NCI-H2107 (cell line): ENCODE measurements around the gene C11orf91.
"Not testable (repeated sequence)": the region's sequence is repeated elsewhere in the genome, so short reads cannot be mapped to it uniquely, and the experiment has no call there.

Experiments used
- DNase-seq: peaks from one replicate; lab custom pipeline; 2025; lab: John Stamatoyannopoulos, UW

Gene C11orf91

DNA sequence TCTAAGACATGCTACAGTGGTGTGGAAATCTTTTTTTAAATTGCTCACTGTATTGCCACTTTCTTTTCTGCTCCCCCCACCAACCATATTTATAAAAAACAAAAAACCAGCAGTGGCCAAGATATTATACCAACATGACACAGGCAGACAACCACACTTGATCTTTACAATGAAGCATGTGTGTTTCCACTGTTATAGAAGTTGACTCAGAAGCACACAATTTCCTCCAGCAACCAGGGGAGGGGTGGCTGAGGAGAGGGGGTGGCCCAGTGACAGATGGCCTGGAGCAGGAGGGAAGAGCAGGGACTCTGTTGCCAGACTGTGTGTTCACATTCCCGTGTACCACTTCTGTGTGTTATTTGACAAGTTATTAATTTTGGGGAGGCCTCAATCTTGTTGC lies 20.8 kb upstream of the C11orf91 start:
- DNase-seq: no peak

DNA sequence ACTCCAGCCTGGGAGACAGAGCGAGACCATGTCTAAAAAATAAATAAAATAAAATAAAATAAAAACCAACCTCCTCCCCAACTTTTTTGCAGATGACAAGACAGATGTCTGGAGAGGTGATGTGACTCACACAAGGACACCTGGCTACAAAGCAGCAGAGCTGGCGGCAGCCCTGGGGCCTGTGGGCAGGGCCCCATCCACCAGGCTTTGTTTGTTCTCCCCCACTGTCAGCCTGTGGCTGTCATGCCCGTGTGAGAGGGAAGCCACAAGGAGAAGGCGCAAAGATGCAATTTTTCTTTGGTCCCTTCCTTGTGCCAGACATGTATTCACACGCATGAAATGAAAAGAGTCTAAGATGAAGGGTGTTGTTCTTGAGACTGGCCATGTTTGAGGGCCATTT lies 19.0 kb upstream of the C11orf91 start:
- DNase-seq: no peak

DNA sequence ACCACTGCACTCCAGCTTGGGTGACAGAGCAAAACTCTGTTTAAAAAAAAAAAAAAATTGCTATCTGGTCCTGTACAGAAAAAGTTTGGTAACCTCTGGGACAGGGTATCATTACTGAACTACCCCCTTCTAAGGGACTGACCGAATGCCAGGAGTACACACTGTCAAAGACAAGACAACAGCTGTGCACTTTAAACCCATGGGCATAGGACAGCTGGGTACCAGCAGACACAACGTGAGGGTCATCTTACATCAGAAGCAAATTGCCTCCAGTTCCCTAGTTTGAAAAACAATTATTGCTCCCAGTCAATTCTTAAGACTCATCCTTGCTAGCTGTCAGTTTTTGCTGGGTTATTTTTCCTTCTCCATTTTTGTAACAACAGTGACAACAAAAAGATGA lies 17.8 kb upstream of the C11orf91 start:
- no peak for DNase-seq

DNA sequence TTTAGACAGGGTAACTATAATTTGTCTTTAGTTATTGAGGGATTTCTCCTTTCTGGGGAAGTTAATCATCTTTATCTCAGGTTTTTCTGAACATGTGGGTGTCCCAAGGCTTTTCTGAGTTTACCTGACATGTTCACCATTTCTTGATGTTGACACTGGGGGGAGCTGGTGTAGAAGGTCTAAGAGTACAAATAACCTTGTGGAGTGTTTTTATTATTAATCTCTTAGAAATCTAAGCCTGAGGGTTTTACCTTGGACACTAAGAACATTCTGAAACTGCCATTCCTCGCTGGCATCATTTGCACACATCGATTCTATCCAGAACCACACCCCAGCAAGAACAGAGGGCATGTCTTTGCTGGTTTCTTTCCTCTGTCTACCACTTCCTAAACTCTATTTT lies 15.6 kb upstream of the C11orf91 start:
- DNase-seq: no peak

DNA sequence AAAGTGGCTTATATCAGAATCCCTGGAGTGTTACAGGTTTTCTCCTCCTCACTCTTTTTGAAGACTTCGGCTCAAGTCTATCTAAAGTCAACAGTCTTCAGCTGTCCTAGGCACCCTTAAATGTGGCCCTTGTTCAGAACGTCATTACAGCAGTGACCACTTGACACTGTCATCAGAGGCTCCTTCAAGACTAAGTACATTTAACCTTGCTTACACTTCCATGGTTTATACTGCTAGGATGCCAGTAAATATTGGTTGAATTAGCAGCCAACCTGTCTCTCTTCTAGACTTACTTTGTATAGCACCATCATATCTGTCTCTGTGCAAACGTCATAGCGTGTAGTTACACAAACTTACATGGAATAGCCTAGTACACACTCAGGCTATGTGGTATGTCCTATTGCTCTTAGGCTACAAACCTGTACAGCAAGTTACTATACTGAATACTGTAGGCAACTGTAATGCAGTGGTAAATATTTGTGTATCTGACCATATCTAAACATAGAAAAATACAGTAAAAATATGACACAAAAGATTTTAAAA lies 13.3 kb upstream of the C11orf91 start:
- no peak for DNase-seq

DNA sequence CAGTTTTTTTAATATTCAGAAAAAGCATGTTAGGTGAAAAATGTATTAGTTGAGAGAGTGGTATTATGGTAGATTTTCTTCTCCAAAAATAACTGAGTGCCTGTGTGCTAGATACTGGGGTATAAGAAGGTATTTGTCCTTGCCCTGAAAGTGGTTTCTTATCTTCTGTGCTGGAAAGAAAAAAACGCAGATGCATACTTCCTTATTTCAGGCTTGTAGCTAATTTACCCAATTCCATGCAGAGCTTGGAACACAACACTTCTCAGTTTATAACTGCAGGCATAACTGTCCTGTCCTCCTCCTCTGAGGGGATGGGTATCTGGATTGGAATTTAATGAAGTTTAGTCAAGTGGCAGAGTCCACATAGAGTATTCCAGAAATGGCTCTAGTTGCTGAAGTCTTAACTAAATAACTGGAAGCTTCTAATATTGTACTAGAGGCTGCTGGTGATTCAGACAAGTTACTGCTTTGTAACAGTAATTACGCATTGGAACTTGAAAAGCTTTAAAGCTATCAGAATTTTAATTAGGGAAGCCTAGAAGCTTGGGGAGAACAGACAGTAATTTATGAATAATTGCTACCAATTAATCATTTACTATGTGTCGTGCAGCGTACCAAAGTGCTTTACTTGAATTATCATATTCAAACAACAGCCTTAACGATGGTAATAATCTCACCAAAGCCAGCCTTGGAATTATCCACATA lies 12.7 kb upstream of the C11orf91 start:
- DNase-seq: no peak

DNA sequence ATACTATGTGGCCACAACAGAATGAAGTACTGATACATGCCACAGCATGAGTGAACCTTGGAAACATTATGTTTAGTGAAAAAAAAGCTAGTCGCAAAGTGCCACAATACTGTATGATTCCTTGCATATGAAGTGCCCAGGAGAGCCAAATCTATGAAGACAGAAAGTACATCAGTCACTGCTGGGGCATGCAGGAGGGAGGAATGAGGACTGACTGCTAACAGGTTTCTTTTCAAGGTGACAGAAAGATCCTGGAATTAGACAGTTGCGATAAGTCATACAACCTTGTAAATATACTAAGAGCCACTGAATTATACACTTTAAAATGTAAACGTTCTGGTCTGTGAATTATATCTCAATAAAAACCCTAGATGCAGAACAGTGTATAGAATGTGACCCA lies 11.8 kb upstream of the C11orf91 start:
- DNase-seq: no peak

DNA sequence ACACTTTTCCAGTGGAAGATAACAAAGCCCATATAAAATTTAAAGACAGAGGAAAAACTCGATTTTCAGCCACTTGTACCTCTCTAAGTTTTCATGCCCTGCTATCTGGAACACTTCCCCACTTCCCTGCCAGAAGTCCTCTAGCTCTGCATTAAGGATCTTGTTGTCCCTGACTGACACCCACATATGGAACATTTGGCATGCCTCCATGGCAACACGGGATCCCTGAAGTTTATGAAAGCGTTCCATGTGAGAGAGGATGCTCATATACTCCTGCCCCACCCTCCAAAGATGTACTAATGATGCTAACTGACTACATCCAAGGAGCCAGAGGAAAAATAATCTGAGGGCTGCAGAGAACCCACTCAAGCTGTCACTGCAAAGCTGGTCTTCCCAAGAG lies 8.8 kb upstream of the C11orf91 start:
- no peak for DNase-seq

DNA sequence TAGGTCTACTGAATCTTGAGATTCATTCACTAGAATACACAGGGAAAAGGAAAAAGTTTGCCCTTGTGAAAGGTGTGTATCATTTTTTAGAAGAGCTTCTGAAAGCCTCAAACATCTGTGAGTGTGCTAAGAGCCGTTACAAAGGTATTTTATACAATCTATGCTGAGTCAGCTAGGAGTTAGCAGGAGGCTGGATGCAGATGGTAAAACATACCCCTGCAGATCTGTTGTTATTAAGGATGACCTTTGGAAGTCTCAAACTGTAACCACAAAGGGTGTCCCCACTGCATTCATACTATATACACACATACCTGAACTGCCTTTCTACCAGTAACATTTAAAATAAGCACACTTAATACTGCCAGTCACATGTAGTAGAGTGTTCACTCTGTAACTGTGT lies 8.4 kb upstream of the C11orf91 start:
- no peak for DNase-seq

DNA sequence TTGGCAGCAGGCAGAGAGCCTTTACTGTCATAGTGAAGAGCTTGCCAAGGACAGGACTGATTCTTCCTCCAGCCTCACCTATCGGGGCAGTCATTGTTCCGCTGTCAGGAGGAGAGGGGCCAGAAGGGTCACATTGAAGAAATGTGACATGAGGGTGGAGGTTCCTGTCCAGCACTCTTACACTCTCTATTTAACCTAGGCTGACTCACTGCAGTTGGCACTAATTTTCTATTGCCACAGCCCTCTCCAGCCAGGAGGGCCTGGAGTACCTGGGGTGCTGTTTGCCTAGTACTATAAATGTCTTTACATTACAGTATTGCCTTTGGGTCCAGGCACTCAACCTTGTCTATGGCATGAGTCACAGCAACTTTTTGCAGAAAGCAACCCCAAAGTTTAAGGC lies 7.2 kb upstream of the C11orf91 start:
- DNase-seq: not testable (repeated sequence)

DNA sequence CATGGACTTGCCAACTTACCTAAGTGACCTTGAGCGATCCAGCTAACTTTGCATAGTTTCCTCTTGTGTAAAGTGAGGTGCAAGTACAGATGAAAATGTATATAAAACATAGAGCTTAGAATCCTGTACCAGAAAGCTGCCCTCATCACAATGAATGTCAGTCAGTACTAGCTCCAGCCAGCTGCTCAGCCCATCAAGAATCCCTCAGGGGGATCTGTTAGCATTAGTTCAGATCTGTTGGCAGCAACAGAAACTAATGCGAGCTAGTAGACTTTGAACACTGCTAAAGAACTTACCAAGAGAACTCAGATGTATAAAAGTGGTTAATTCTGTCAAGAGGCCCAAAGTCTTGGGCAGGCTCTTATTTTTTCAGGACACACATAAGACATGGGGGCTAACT lies 6.3 kb upstream of the C11orf91 start:
- DNase-seq: no peak

DNA sequence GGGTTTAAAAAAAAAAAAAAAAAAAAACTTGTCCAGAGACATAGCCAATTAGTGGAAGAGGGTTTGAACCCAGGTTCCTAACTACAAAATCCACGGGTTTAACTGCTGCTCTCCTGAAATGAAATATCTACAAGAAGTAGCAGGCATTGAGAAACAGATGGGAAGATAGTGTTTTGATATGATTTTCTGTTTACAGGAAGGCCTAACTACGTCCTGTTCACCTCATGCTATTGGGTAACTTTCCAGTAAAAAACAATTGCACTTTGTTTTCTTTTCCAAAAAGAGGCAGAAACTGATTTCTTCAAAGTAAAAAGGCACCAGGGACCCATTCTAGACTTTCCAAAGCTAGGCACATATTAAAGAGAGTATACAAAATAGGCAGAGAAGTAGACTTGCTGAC lies 5.9 kb upstream of the C11orf91 start:
- DNase-seq: no peak

DNA sequence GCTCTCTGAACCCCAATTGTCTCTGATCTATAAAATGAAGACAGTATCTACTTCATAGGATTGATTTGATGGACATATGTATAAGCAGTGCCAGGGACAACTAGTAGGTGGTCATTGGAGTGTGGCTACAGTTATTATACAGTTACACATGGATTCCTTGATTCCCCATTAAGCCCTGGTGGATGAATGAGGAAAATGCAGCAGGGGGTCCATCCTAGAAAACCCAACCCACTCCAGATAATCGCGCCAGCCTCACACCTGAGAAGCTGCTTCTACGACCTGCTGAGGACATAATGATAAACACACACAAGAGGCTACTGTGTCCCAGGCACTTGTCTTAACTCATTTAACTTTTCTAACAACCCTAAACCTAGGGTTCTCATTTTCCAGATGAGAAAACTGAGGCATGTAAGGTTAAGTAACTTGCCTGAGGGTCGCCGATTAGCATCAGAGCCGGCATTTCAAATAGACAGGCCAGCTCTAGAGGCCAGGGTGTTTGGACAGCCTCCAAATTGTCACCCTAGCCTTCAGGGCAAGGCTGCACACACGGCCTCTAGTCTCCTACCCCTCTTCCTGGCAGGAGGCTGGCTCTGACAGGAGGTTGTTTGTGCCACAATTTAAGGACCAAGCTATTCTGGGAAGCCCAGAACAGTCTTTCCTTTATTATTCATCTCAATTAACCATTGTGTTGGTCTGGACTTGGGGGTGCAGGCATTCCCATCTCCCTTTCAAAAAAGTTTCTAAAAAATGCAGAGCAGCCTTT lies 3.8 kb upstream of the C11orf91 start:
- no peak for DNase-seq

DNA sequence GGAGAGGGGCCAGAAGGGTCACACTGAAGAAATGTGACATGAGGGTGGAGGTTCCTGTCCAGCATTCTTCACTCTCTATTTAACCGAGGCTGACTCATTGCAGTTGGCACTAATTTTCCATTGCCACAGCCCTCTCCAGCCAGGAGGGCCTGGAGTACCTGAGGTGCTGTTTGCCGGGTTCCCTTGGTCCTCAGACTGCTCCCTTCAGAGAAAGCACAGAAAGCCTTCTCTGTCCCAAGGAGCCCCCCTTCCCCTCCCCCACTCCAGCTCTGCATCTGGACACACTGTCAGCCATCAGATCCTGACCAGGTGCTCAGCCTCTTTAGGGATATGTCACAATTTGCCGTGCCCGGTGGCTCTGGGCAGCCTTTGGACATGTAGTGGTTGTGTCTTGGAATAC lies 3.2 kb upstream of the C11orf91 start:
- no peak for DNase-seq

DNA sequence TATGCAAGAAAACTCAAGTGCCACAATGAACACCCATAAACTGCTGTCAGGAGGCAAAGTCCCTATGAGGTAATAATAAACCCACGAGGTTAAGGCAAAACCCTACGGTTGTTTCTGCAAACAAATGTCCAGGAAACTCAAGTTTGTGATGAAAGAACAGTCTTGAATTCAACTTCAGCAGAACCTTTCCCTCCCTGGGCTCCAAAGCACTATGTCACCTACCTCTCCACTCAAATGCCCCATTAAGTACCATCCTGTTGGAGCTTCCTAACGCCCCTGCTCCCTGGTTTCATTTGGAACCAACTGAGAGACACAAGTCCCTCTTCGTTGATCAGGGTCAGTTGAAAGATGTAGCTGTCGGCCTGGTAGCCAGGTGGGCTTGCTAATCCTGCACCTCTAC lies 2.6 kb upstream of the C11orf91 start:
- no peak for DNase-seq

DNA sequence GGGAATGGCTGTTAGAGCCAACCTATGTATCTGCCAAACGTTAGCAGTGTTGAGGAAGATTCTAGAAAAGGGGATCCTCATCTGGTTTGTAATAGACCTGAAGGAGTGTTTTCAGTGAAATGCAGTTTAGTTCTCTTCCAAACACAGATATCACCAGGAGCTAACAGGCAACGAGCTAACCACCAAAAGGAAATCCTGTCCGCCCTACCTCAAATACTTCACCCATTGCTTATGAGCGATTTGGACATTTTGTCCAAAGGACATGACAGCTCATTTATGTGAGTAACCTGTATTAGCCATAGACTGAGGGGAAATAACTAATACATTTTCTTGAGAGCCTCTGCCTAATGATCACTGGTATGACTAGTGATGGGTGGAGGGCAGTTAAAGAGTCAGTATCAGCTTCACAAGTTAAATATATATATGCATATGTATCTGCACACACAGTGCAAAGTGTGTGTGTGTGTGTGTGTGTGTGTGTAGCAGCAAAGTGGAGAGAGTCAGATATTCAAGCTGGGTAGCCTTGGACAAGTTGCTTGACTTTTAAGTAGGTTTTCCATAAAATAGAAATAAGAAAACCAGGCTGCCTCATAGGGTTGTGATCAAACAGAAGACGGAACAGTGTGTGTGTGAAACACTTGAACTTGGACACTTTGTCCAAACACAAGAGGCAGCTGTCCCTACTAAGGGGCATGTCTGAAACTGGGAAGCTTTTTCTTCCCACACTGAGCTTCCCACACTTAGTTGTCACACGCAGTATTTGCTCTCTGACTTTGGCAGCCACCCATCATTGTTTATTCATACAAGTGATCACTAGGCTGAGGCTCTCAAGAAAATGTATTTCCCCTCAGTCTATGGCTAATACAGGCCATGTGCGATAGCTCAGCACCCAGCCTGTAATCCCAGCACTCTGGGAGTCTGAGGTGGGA lies 940 bp upstream of the C11orf91 start:
- no peak for DNase-seq

DNA sequence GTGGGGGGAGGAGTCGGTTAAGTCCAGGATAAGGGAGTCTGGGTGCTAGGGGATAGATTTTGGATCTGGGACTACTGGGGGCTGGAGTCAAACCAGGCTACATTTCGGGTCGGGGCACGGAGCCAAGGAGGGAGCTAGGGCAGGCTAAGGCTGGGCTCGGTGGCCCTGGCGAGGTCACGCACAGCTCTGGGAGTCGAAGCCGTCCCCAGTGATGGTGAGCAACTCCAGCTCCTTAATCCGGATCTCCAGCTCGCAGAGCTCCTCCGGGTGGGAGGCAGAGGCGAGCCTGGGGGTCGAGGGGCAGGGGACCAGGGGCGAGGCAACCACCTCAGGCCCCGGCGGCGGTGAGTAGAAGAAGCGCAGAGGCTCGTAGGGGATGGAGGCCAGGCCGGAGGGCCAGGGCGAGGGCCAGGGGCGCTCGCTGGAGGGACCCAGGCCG lies 544 bp downstream of the C11orf91 start:
- no peak for DNase-seq

DNA sequence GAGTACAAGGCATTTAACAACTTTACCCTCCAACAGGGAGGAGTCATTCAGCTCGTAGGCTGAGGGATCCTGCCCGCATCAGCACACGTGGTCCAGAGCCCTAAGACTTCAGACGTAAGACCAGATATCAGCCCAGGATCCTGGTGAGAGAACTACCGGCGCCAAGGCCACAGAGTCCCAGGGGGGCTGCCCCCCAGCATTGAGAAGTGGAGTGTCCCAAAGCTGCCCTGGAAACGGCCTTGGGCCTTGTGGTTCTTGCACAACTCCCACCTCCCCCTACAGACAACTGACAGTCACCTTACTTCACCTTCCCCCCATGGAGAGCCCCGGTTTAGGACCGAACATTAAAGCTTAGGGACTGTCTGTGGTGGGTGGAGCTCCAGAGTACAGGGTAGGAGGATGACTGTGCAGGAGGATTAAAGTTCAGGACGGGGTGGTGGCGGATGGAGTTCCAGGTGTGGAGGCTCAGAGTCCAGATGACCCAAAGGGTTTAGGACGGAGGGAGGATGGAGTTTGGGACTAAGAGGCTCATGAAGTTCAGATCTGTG lies 1.0 kb downstream of the C11orf91 start:
- no peak for DNase-seq

DNA sequence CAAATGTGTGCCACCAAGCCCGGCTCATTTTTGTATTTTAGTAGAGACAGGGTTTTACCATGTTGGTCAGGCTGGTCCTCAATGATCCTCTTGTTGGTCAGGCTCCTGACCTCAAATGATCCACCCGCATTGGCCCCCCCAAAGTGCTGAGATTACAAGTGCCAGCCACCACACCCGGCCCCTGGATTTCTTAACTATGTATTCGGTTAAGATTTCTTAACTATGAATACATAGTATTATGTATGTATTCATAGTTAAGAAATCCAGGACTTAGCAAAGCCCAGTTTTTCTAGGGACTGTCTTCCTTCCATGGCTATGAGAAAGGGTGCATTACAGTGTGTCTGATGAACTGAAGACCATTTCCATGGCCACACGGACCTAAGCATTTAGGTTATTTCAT lies 1.7 kb downstream of the C11orf91 start:
- no peak for DNase-seq

DNA sequence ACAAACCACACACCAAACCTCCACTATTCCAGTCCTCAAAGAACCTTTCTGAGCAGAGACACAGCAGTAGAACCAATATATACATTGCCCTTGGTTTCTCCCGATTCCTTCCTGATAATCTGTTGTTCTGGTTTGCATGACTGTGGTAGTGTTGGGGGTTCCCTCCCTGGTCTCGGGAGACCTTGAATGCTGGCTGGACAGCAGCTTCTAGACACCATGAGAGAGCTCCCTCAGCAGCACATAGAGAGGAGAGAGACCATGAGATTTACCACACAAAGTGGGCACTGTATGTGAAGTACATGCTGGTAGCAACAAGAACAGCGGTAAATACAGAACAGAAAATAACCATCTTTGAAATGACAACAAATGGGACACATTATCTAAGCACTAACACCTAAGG lies 2.6 kb downstream of the C11orf91 start:
- DNase-seq: no peak

DNA sequence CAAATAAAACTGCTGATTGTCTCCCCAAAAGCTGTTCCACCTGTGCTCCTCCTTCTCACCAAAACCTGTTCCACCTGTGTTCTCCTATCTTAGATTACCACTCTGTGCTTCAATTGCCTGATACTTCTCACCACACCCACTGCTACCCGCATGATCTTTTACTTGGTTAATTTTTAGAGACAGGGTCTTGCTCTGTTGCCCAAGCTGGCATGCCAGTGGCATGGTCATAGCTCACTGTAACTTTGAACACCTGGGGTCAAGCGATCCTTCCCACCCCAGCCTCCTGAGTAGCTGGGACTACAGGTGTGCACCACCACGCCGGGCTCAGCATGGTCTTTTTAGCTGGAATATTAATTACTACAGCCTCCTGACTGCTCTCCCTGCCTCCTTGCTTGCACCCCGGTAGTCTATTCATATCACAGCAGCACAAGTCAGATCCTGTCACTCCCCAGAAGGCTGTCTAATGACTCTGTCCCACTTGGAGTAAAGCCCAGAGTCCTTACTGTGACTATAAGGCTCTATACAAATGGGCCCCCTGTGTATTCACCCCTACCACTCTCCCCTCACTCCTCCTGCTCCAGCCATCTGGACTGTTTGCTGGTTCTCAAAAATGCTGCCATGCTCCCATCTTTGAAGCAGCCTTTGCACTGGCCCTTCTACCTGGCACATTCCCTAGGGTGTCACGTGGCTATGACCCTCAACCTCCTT lies 3.5 kb downstream of the C11orf91 start:
- DNase-seq: no peak
